Fibroblast of upper back skin (primary cell): ENCODE results near the gene SVIL.
"Not testable (repeated sequence)": the region's sequence is repeated elsewhere in the genome, so short reads cannot be mapped to it uniquely, and the experiment has no call there.

ENCODE experiments used
- DNase-seq: peaks from one replicate; pipeline ENCODE4 v3.0.0-alpha.2; 2013

Gene SVIL

GRCh38 chr10:29512425-29512974 is 122.3 kb downstream of the SVIL start:
- DNase-seq = no peak

- not testable (repeated sequence) for DNase-seq
Measured at GRCh38 chr10:29511806-29512205, 123.0 kb downstream of the SVIL start.

GRCh38 chr10:29510483-29511157 is 124.2 kb downstream of the SVIL start:
- DNase-seq = not testable (repeated sequence)

- no peak for DNase-seq
Measured at GRCh38 chr10:29508554-29509244, 126.1 kb downstream of the SVIL start.

- not testable (repeated sequence) for DNase-seq
Measured at GRCh38 chr10:29507750-29508149, 127.0 kb downstream of the SVIL start.

GRCh38 chr10:29506324-29506921 is 128.3 kb downstream of the SVIL start:
- DNase-seq = not testable (repeated sequence)

- DNase-seq = no peak
Measured at GRCh38 chr10:29502351-29502750, 132.4 kb downstream of the SVIL start.

- DNase-seq = peak; percentile 83
Measured at GRCh38 chr10:29501692-29502091, 133.1 kb downstream of the SVIL start.

- no peak for DNase-seq
Measured at GRCh38 chr10:29499993-29500537, 134.7 kb downstream of the SVIL start.

- peak; percentile 62 for DNase-seq
Measured at GRCh38 chr10:29496341-29497162, 138.2 kb downstream of the SVIL start.

- no peak for DNase-seq
Measured at GRCh38 chr10:29495366-29495765, 139.4 kb downstream of the SVIL start.

GRCh38 chr10:29493697-29494096 is 141.1 kb downstream of the SVIL start:
- DNase-seq = no peak

GRCh38 chr10:29492774-29493173 is 142.0 kb downstream of the SVIL start:
- no peak for DNase-seq

- DNase-seq = no peak
Measured at GRCh38 chr10:29491918-29492317, 142.9 kb downstream of the SVIL start.

GRCh38 chr10:29490781-29491280 is 143.9 kb downstream of the SVIL start:
- not testable (repeated sequence) for DNase-seq

GRCh38 chr10:29488471-29488870 is 146.3 kb downstream of the SVIL start:
- DNase-seq = not testable (repeated sequence)

- not testable (repeated sequence) for DNase-seq
Measured at GRCh38 chr10:29487884-29488266, 146.9 kb downstream of the SVIL start.

- DNase-seq = not testable (repeated sequence)
Measured at GRCh38 chr10:29487032-29487883, 147.5 kb downstream of the SVIL start.

GRCh38 chr10:29486433-29486832 is 148.3 kb downstream of the SVIL start:
- no peak for DNase-seq

GRCh38 chr10:29484677-29485076 is 150.1 kb downstream of the SVIL start:
- DNase-seq = not testable (repeated sequence)
